ENCODE data around the gene RDH14.

RDH14 gene

GRCh38 chr2:18525236-18525635 lies 35.2 kb downstream of the RDH14 start:
- no peaks in the 10 kb centered on the region for H3K9me3 ChIP-seq
- H3K4me3 ChIP-seq (ENCODE audit: low read depth in 1 of 2, low read length in 1 of 2), result no peak overlapping the region
- TF ChIP-seq, protein P1, sequence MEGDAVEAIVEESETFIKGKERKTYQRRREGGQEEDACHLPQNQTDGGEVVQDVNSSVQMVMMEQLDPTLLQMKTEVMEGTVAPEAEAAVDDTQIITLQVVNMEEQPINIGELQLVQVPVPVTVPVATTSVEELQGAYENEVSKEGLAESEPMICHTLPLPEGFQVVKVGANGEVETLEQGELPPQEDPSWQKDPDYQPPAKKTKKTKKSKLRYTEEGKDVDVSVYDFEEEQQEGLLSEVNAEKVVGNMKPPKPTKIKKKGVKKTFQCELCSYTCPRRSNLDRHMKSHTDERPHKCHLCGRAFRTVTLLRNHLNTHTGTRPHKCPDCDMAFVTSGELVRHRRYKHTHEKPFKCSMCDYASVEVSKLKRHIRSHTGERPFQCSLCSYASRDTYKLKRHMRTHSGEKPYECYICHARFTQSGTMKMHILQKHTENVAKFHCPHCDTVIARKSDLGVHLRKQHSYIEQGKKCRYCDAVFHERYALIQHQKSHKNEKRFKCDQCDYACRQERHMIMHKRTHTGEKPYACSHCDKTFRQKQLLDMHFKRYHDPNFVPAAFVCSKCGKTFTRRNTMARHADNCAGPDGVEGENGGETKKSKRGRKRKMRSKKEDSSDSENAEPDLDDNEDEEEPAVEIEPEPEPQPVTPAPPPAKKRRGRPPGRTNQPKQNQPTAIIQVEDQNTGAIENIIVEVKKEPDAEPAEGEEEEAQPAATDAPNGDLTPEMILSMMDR (IDR thresholded peaks at IDR 0.05), result no peak
- no peaks in the 10 kb centered on the region for H3K36me3 ChIP-seq
- no peak overlapping the region for H3K27ac ChIP-seq
- no peaks in the 10 kb centered on the region for H3K4me1 ChIP-seq (ENCODE audit: control insufficient read depth in 1 of 2, insufficient read depth in 1 of 2, low read depth in 1 of 2, low read length in 1 of 2)
- H3K27me3 ChIP-seq, result peaks cover 1% of the 10 kb centered on the region

DNA sequence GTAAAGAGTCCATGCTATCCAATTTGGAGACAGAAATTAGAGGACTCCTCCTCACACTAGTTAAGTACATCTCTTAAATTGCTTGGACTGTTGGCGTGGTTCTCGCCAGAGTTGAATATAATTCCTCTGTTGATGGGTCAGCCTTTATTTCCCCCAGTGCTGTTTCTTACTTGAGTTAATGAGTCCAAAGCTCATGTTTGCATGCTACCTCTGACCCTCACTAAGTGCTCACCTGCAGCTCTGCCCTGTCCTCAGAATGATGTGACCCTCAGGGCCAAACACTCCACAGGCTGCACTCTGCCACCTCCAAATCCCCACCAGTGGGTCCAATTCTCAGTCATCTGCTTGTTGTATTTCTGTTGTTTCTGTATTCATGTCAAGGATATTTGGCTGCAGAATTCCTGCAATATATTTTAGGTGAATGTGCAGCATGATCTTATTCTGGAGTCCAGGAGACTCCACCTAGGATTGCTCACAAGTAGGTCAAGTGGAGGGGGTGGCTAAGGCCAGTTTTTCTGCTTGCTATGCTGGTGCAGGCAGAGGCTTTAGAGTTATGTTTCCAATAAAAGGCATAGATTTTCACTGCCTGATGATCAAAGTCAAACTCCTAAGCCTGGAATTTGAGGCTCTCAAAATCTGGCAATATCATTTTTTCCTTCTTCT lies 37.8 kb downstream of the RDH14 start:
- Histone ChIP-seq H3K36me3 (no peaks in the 10 kb centered on the region), H3K4me3 (ENCODE audit: low read depth in 1 of 2, low read length in 1 of 2) (no peak overlapping the region), H3K27ac (no peak overlapping the region), H3K9me3 (no peaks in the 10 kb centered on the region), H3K4me1 (ENCODE audit: control insufficient read depth in 1 of 2, insufficient read depth in 1 of 2, low read depth in 1 of 2, low read length in 1 of 2) (no peaks in the 10 kb centered on the region), H3K27me3 (peaks cover 6% of the 10 kb centered on the region)
- TF ChIP-seq, protein P1 (IDR thresholded peaks at IDR 0.05), result no peak

DNA sequence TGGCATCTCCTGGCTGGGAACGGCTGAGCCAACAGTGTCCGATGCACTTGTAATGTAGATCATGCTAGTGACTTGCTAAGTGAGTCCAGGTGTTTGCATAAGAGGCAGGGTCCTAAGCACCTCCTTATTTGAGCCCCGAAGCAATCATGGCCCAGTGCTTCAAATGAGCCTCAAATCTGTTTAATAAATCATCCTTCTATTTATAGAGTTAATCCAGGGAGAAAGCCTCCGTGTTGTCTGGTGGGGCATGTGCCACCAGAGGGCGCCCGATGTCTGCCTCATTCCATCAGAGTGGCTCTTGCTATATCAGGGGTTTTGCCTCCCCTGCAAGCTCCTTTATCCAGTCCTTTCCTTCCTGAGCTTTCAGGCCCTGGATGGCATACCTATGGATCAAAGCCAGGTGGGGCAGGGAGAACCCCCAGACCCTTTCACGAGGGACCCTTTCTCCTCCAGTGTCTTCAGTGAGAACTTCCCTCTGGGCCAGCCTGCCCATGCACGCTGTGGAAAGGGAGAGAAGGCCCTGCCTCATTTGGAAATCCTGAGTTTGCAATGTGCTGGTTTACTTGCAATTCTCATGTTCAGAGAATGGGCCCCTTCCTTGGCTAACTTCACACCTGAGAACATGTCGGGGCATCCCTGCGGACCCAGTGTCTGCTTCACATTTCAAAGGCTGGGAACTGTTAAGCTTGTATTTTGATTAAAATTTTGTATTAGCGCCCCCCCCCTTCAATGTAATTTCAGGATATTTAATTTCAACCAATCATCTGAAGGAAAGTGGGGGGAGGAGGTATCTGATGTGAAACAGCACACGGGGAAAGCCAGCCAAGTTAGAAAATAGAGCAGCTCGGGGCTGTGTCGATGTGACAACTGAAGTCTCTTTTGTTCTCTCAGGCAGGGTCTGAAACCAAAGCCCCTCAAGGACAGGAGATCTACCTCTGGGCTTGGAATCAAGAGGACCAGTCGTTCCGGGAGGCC lies 39.7 kb downstream of the RDH14 start:
- Histone ChIP-seq H3K27ac (no peak overlapping the region), H3K36me3 (no peaks in the 10 kb centered on the region), H3K4me1 (ENCODE audit: control insufficient read depth in 1 of 2, insufficient read depth in 1 of 2, low read depth in 1 of 2, low read length in 1 of 2) (no peaks in the 10 kb centered on the region), H3K9me3 (no peaks in the 10 kb centered on the region), H3K27me3 (peaks cover 23% of the 10 kb centered on the region), H3K4me3 (ENCODE audit: low read depth in 1 of 2, low read length in 1 of 2) (no peak overlapping the region)
- TF ChIP-seq, protein P1 (IDR thresholded peaks at IDR 0.05), result no peak

DNA sequence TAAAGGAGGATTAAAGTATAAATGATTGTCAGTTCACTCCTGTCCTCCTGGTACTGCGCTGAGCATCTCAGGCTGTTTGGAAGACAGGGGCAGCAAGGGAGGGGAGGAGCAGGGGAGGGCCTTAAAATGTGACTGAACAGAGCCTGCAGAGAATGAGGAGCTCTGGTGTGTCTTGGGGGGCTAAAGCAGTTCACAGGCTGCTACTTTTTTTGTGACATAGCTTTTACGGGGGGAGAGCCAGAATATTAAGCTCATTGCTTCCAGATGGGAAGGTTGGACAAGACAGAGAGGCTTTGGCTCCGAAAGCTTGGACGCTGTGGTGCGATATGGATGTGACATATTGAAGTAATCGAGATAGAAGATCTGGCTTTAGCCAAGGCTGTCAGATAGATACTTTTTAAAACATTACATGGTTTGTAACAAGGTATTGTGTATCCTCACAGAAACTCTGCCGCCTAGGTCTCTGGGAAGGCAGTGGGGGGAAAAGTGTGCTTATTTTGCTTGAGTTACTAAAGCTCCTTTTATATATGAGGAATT lies 40.5 kb downstream of the RDH14 start:
- no peaks in the 10 kb centered on the region for H3K4me1 ChIP-seq (ENCODE audit: control insufficient read depth in 1 of 2, insufficient read depth in 1 of 2, low read depth in 1 of 2, low read length in 1 of 2)
- peaks cover 23% of the 10 kb centered on the region for H3K27me3 ChIP-seq
- H3K4me3 ChIP-seq (ENCODE audit: low read depth in 1 of 2, low read length in 1 of 2), result no peak overlapping the region
- TF ChIP-seq, protein P1 (IDR thresholded peaks at IDR 0.05), result no peak
- H3K36me3 ChIP-seq, result no peaks in the 10 kb centered on the region
- no peak overlapping the region for H3K27ac ChIP-seq
- H3K9me3 ChIP-seq, result no peaks in the 10 kb centered on the region

DNA sequence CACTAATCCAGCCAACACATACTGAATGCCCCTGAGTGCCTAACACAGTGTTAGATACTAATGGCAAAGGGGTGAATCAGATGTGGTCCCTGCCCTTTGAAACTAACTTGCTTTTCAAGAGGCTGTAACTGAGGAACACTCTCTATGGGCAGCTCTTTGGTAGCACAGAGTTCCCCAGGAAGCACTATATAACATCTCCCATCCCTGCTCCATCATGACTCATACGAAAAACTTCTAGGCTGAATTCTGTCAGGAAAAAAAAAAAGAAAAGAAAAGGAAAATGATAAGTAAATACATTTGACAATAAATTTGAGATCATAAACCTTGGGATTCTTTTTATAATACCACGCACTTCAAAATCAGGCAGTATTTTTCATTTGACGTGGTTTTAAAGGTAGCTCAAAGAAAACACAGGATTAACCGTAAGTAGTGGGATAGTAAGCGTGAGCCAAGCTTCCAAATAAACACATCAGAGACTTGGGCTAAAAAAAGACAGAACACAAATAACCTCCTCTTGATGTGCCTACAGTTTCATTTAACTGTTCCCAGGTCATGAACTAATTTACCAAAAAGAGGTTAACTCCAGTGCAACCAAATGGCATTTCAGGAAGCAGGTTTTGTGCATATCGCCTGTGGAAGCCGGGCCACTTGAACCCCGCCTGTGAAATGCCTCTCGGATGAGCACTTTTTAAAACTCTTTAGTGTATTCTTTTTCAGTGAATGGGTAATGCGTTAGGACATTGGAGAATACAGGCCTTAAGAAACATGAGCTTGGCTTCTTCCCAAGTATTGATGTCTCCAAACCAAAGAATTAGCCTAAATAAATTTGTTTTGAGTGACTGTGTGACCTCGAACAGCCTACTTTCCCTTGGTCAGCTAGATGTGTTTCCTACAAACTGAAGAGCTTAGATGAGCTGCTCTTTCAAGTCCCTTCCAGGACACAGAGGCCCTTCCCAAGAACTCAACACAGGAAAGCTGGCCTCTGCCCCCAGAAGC lies 42.0 kb downstream of the RDH14 start:
- Histone ChIP-seq H3K4me3 (ENCODE audit: low read depth in 1 of 2, low read length in 1 of 2) (no peak overlapping the region), H3K27ac (no peak overlapping the region)

More for the DNA sequence above, 42.0 kb downstream of the RDH14 start:
- no peaks in the 10 kb centered on the region for H3K36me3 ChIP-seq
- no peaks in the 10 kb centered on the region for H3K4me1 ChIP-seq (ENCODE audit: control insufficient read depth in 1 of 2, insufficient read depth in 1 of 2, low read depth in 1 of 2, low read length in 1 of 2)
- TF ChIP-seq, protein P1 (IDR thresholded peaks at IDR 0.05), result no peak
- H3K9me3 ChIP-seq, result no peaks in the 10 kb centered on the region
- H3K27me3 ChIP-seq, result peaks cover 23% of the 10 kb centered on the region

Measured in neutrophil (primary cell).